ENCODE measurements around the gene DDX21.
"Not testable (repeated sequence)": the region's sequence is repeated elsewhere in the genome, so short reads cannot be mapped to it uniquely, and the experiment has no call there.

The DDX21 gene

GRCh38 chr10:68959695-68960527 lies 3.9 kb downstream of the DDX21 start:
- no peak for TF ChIP-seq CTCF (IDR thresholded peaks at IDR 0.05; ENCODE audit: low read depth, low read length)

DNA sequence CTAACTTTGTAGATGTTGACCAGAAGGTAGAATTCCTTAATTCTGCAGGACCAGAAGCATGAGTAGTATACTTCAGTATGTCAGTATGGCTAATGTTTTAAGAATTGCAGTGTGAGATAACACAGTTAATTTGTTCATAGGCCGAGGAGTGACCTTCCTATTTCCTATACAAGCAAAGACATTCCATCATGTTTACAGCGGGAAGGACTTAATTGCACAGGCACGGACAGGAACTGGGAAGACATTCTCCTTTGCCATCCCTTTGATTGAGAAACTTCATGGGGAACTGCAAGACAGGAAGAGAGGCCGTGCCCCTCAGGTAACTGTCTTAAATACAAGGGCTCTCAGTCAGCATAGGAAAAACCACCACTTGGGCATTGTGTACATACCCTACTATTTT lies 7.2 kb downstream of the DDX21 start:
- TF ChIP-seq CTCF (IDR thresholded peaks at IDR 0.05; ENCODE audit: low read depth, low read length), result no peak
- DNase-seq (ENCODE audit: low read depth in 2 of 2), result no peak
- no peak overlapping the region for H3K4me3 ChIP-seq (replicated peaks in 1 of 2; ENCODE audit: low read depth in 2 of 2, low read length in 2 of 2)

More at GRCh38 chr10:68959695-68960527, 3.9 kb downstream of the DDX21 start:
- DNase-seq (ENCODE audit: low read depth in 2 of 2), result no peak
- no peak overlapping the region for H3K4me3 ChIP-seq (replicated peaks in 1 of 2; ENCODE audit: low read depth in 2 of 2, low read length in 2 of 2)

DNA sequence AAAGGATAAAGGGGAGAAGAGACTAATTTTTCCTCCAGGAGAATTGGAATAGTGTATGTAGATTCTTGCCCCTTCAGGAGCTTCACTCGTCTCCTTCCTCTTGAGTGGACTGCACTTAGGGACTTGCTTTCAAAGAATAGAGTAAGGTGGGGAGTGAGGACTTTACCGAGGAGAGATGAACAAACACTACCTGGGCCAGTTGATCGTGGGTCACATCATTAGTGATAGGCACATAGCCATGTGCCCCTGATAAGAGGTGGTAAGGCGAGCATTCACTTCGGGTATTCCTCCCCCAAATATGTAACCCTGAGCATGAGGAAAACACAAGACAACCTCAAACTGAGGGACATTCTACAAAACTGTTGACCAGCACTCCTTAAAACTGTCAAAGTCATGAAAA lies 18.0 kb downstream of the DDX21 start:
- DNase-seq (ENCODE audit: low read depth in 2 of 2), result no peak
- no peak for TF ChIP-seq CTCF (IDR thresholded peaks at IDR 0.05; ENCODE audit: low read depth, low read length)
- no peak overlapping the region for H3K4me3 ChIP-seq (replicated peaks in 1 of 2; ENCODE audit: low read depth in 2 of 2, low read length in 2 of 2)

- not testable (repeated sequence) for DNase-seq (ENCODE audit: low read depth in 2 of 2); H3K4me3 ChIP-seq (replicated peaks in 1 of 2; ENCODE audit: low read depth in 2 of 2, low read length in 2 of 2)
Observed at GRCh38 chr10:68975936-68976473, 20.0 kb downstream of the DDX21 start.

DNA sequence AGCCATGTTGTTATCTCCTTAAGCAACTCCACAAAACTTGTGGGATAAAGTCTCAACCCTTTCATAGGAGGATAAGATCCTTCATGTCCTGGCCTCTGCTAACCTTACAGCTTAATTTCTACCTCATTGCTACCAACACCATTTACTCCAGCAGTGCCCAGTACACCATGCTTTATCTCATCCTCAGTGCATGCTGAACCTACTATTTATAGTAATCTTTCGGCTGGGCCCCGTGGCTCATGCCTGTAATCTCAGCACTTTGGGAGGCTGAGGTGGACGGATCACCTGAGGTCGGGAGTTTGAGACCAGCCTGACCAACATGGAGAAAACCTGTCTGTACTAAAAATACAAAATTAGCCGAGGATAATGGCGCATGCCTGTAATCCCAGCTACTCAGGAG lies 23.8 kb downstream of the DDX21 start:
- DNase-seq (ENCODE audit: low read depth in 2 of 2); H3K4me3 ChIP-seq (replicated peaks in 1 of 2; ENCODE audit: low read depth in 2 of 2, low read length in 2 of 2): not testable (repeated sequence)

GRCh38 chr10:68981074-68981473 lies 25.1 kb downstream of the DDX21 start:
- DNase-seq (ENCODE audit: low read depth in 2 of 2), result peak; percentile 19 to 24
- TF ChIP-seq CTCF (IDR thresholded peaks at IDR 0.05; ENCODE audit: low read depth, low read length), result peak; percentile 38
- no peak overlapping the region for H3K4me3 ChIP-seq (replicated peaks in 1 of 2; ENCODE audit: low read depth in 2 of 2, low read length in 2 of 2)

- no peak for TF ChIP-seq CTCF (IDR thresholded peaks at IDR 0.05; ENCODE audit: low read depth, low read length)
- no peak overlapping the region for H3K4me3 ChIP-seq (replicated peaks in 1 of 2; ENCODE audit: low read depth in 2 of 2, low read length in 2 of 2)
- DNase-seq (ENCODE audit: low read depth in 2 of 2), result no peak
Observed at GRCh38 chr10:68982389-68982788, 26.4 kb downstream of the DDX21 start.

GRCh38 chr10:68987611-68988010 lies 31.6 kb downstream of the DDX21 start:
- no peak for TF ChIP-seq CTCF (IDR thresholded peaks at IDR 0.05; ENCODE audit: low read depth, low read length)
- DNase-seq (ENCODE audit: low read depth in 2 of 2), result no peak
- no peak overlapping the region for H3K4me3 ChIP-seq (replicated peaks in 1 of 2; ENCODE audit: low read depth in 2 of 2, low read length in 2 of 2)

All from cardiac fibroblast (primary cell).